Activated CD4-positive, alpha-beta T cell treated with anti-CD3 and anti-CD28 coated beads, Interleukin-2, amount 50 U/mL, for 4 hours (primary cell): ENCODE measurements around the gene HS6ST2.

Experiments used
- DNase-seq, 2 experiments: peaks; one replicate each; pipeline ENCODE4 v3.0.0-alpha.2; 2020

Gene HS6ST2

DNA sequence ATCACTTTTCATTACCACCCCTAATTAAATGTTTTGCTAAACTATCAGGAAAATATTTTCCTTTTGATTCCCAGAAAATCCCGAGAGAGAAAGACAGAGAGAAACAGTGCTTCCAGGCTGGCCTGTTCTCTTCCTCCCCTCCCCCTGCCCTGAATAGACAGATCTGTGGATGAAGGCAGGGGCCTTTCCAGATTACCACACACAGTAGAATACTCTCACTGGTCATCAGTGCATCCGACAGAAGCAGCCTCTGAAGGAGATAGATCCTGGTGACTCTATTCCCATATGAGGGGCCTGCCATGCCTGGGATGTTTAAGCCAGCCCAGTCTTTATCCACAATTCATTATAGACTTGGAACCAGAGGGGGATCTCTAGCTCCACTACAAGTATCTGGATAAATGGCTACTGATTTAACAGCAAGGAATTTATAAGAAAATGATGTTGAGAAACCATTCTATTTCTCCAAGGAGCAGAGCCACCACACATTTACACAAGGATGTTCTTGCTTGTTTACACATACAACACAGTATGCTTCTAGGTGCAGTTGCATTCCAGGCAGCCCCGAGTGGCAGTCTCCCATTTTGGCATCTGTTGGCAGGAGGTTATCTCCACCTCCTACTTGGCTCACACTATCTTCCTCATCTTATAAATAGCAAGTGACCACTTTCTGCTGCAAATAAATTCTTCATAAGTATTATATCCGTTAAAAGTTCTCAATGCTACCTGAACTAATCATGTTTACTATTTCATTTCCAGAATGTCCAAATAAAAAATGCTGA, 115.8 kb downstream of the HS6ST2 start:
- DNase-seq = no peak

GRCh38 chrX:132837967-132838366, 120.5 kb downstream of the HS6ST2 start:
- DNase-seq = no peak

DNA sequence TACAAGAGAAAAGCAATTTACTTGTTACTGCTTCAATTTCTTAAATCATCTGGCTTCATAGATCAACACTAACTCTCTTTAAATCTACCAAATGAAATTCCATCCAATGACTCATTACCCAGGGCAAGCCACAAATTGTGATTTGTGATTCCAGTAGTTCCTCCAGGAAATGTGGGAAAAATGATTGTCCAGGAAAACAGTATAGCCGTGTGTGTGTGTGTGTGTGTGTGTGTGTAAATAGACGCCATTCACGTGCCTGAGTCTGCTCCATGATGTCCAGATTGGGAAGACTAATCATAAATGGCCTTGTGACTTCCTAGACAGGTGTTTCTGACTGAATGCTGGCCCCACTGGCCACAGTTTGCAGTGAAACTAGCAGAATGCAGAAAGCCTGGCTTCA, 121.3 kb downstream of the HS6ST2 start:
- DNase-seq = no peak

GRCh38 chrX:132836471-132836870, 122.0 kb downstream of the HS6ST2 start:
- no peak for DNase-seq

DNA sequence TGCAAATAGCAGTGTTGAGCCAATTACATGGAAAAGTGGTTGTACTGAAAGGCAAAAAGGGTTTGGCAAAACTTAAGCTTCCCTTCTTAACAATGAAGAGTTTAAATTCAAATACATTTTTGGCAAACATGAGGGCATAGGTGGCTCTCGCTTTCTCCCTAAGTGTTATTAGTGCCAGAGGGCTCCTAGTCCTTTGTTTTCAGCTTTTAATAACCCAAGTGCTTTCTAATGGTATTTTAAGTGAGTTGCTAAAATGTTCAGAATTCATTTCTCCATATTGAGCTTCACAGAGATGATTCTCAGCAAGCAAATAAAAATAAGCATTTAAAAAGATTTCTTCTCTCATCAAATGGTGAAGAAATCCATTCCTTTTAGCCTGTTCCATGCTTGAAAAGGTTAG, 123.7 kb downstream of the HS6ST2 start:
- no peak for DNase-seq

- no peak for DNase-seq
Observed at GRCh38 chrX:132834109-132834508, 124.3 kb downstream of the HS6ST2 start.

DNA sequence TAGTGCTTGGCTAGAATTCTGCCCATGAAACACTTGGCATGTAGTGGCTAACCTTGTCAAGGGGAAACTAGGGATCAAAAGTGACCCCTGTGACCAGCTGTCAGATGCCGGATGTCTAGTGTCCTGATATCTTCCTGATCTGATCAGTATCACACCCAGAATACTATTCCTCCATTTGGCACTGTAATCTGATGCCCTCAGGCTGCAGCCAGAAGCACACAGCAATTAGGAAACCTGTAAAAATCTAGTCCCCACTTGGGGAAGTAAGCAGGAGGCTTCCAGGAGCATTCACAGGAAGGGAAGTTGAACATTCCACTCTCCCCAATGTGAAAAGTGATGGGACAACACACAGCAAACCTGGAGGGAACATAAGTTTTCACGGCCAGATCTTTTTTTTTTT, 125.1 kb downstream of the HS6ST2 start:
- no peak for DNase-seq

DNA sequence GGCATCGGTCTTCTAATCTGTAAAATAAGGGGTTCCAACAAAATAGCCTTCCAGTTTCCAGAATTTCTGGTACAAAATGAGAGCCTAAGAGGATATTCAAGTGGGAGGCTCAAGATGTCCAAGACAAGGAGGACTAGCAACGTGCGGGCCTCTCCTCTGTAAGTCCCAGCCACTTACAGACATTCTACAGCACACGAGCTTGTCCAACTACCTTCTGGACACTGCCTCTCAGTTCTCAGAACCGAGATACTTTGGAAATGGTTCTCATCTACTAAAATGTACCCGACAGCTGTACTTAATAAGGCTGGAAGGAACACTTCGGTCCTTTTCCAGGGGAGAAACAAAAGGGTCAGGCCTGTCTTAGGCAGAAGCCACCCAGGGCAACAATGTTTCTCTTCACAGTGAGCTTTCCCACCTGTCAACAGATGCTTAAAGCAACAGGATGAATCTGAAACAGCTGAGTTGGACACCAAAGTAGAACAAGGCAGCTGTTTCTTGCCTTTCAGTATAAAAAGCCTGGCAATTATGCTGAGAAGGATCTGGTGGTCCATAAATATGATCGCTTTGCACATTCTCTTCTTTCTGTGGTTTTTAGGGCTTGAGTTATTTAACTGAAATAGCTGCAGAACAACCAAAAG, 127.0 kb downstream of the HS6ST2 start:
- DNase-seq = no peak

GRCh38 chrX:132822634-132823012, 135.8 kb downstream of the HS6ST2 start:
- no peak for DNase-seq

- no peak for DNase-seq
Observed at GRCh38 chrX:132821974-132822633, 136.3 kb downstream of the HS6ST2 start.

GRCh38 chrX:132820675-132821074, 137.8 kb downstream of the HS6ST2 start:
- DNase-seq = no peak

- no peak for DNase-seq
Observed at GRCh38 chrX:132819711-132820264, 138.6 kb downstream of the HS6ST2 start.

DNA sequence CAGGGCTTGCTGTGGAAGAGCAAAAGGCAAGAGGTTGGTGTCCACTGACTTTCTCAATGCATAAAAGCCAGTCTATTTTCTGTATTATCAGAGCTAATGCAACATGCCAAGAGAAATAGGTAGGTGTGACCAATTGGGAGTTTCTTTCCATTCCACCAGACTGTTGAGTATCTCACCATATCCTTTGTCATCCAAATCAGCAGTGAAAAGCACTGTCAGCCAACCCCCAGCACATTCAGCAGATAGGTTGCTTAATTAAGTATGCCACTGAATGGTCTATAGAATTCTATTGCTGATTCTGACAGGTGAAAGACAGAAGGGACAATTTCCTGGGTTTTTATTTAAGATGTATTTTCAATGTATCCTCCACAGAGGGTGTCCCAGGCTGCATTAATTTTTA, 139.8 kb downstream of the HS6ST2 start:
- DNase-seq = no peak

- DNase-seq = no peak
Observed at GRCh38 chrX:132815643-132816042, 142.8 kb downstream of the HS6ST2 start.

- DNase-seq = no peak
Observed at GRCh38 chrX:132810964-132811712, 147.3 kb downstream of the HS6ST2 start.

- DNase-seq = no peak
Observed at GRCh38 chrX:132810488-132810887, 147.9 kb downstream of the HS6ST2 start.

DNA sequence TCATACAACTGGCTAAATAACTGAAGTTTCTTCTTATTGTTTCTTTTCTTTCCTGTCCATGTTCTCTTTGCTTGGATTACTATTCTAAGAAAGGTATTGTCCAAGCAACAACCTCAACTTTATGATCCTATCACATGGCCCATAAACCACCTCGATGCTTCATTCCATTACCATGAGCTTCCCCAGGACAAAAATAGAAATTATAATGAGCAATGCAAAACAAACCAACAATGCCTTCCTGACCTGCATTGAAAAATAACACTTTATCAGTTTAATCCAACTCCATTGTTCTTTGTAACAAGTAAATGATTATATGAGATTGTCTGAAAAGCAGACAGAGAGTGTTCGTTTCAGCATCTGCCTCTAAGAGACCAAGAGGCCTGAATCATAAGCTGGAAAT, 148.8 kb downstream of the HS6ST2 start:
- DNase-seq = no peak

GRCh38 chrX:132807411-132808030, 150.9 kb downstream of the HS6ST2 start:
- DNase-seq = no peak

DNA sequence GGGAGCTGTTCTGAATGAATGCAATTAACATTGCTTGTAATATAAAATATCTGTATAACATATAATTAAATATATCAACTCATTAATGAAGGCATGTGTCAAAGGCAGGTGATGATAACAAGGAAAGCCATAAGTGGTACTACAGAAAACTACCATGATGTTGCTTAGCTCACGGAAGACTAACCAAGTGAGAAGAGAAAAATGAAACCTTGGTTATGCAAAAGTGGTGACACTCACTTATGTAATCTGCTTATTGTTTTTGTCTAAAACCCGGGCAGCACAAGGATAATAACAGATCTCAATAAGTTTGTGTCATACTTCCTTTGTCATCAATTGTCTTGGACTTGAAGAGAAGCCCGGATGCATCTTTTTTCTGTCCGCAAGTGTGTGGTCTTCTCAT, 156.4 kb downstream of the HS6ST2 start:
- DNase-seq = no peak

DNA sequence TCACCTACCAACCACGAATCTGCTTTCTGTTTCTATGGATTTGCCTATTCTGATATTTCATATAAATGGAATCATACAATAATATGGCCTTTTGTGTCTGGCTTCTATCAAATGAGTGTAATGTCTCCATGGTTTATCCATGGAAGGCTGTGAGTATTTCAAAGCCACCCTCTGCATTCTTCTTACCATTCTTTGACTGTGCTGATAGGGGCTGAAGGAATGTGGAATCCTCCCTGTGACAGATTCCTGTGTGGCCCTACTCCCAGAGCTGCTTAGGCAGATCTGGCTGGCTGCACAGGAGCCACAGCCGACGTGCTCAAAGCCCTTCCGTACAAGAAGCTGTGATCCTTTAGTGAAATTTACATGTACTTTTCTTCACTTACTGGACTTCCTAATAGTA, 163.2 kb downstream of the HS6ST2 start:
- DNase-seq = no peak

DNA sequence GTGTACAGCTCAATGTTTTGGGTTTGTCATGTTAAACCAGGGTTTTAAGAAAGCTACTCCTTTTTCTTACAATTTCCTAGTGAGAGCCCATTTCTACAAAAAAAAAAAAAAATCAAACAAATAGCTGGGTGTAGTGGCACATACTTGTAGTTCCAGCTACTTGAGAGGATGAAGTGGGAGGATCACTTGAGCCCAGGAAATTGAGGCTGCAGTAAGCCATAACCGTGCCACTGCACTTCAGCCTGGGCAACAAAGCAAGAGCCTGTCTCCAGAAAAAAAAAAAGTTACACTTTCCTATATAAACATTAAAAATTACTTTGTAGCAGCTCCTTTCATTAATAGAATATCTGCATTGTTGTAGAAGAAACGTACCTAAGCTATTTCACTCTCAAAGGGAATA, 166.7 kb downstream of the HS6ST2 start:
- DNase-seq = no peak

DNA sequence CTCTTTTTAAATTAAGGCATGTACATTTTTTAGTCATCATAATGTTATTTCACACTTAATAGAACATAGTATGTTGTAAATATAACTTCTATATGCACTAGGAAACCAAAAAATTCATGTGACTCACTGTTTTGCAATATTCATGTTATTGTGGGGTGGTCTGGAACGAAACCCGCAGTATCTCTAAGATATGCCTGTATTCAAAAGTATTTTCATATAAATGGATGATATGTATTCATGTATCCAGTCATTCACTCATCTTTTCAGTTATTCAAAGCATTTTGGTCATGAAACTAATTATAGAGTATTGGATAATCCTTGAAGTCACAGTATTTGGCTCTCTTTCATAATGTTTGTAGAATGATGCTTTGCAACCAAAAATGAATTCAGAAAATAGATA, 168.1 kb downstream of the HS6ST2 start:
- no peak for DNase-seq

DNA sequence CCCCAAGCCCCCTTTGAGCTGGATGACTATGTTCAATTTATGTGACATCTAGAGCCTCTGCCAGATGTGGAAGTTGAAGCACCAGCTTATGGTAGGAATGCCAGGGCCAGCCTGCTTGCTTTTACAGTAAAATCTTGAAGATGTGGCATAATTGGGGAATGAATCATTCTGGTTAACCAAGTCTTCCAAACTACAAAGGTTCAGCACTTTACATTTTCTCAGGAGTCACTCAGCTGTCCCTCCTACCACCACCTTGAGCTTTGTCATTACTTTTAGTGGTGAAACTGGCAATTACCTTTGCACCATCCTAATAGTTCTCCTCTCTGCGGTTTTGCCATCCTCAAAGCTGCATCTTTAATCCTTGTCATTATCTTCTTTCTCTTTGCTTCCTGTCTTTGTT, 172.2 kb downstream of the HS6ST2 start:
- no peak for DNase-seq
